ENCODE measurements around the gene NEURL1. TPM values are rescaled to one million over a fixed set of nuclear protein-coding genes. Genes with fewer than 3 reads are reported as not detected.
A peak's percentile ranks its signal among the peaks of the same experiment; 100 is the strongest.

Gene NEURL1
- total RNA-seq, 4 donors from 2014 or later: 67.6 to 147 (median 110) TPM

GRCh38 chr10:103592186-103593021 is 98.9 kb downstream of the NEURL1 start:
- TF ChIP-seq, protein P1, sequence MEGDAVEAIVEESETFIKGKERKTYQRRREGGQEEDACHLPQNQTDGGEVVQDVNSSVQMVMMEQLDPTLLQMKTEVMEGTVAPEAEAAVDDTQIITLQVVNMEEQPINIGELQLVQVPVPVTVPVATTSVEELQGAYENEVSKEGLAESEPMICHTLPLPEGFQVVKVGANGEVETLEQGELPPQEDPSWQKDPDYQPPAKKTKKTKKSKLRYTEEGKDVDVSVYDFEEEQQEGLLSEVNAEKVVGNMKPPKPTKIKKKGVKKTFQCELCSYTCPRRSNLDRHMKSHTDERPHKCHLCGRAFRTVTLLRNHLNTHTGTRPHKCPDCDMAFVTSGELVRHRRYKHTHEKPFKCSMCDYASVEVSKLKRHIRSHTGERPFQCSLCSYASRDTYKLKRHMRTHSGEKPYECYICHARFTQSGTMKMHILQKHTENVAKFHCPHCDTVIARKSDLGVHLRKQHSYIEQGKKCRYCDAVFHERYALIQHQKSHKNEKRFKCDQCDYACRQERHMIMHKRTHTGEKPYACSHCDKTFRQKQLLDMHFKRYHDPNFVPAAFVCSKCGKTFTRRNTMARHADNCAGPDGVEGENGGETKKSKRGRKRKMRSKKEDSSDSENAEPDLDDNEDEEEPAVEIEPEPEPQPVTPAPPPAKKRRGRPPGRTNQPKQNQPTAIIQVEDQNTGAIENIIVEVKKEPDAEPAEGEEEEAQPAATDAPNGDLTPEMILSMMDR (IDR thresholded peaks at IDR 0.05 in 4 of 5, conservative IDR thresholded peaks at IDR 0.05 in 1 of 5): peak; percentile 55 to 78 (median 64)
- no peak for TF ChIP-seq POLR2A (IDR thresholded peaks at IDR 0.05)
- Histone ChIP-seq H3K4me3 (no peak overlapping the region), H3K9me3 (no peaks in the 10 kb centered on the region), H3K36me3 (no peaks in the 10 kb centered on the region), H3K27me3 (no peaks in the 10 kb centered on the region), H3K4me1 (peaks cover 9 to 13% of the 10 kb centered on the region in 2 donors), H3K27ac (peak overlapping the region in 1 of 4 donors; percentile 22)
- in situ Hi-C loops (cut with MboI; ENCODE audit: low sequenced_read_pairs in 4 of 4) (loop anchor here in 2 of 4 donors (25.0 kb wide), 2 partner anchors 180 to 270 kb away; partner anchors contain the start of gene SH3PXD2A (in 1 of the 2)), intact Hi-C loops (cut with DNase I; ENCODE audit: low total_unique reads) (loop anchor here (2.0 to 5.0 kb wide), 2 partner anchors 110 to 176 kb away; no protein-coding TSS in a partner anchor)
- DNase-seq: peak in 1 of 2 donors; percentile 50
- peak; percentile 51 to 63 for ATAC-seq

DNA sequence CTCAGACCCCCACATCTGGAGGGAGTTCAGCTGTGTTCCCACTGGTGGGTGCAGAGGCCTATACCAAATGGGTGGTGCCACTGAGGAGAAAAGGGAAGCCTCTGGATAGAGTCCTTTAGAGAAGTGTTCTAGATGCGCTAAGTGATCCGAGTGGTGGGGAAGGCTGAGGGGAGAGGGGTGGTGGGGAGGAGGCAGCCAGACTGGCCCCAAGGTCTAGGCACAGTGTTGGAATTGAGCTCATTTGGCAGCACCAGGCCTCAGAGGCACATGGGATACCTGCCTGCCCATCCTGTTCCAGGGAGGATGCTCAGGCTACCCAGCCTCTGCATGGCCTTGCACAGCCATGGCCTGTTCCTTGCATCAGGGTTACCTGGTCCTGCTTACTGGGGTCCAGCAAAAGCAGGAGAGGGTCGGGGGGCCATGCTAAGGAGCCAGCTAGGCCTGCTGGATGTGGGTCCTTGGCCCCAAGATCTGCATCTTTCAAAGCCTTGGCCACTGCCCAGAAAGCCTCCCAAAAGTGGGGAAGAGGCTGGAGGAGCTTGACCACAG is 99.6 kb downstream of the NEURL1 start:
- no peaks in the 10 kb centered on the region for H3K36me3 ChIP-seq
- no peaks in the 10 kb centered on the region for H3K9me3 ChIP-seq
- H3K27me3 ChIP-seq: no peaks in the 10 kb centered on the region
- peak in 1 of 2 donors; percentile 9 for ATAC-seq
- H3K27ac ChIP-seq: no peak overlapping the region
- H3K4me3 ChIP-seq: no peak overlapping the region
- no peak for TF ChIP-seq POLR2A (IDR thresholded peaks at IDR 0.05)
- TF ChIP-seq, protein P1 (IDR thresholded peaks at IDR 0.05 in 4 of 5, conservative IDR thresholded peaks at IDR 0.05 in 1 of 5): peak in 1 of 5 experiments; percentile 19
- in situ Hi-C loops (cut with MboI; ENCODE audit: low sequenced_read_pairs in 4 of 4): loop anchor here in 2 of 4 donors (25.0 kb wide), 2 partner anchors 181 to 269 kb away; partner anchors contain the start of gene SH3PXD2A (in 1 of the 2)
- intact Hi-C loops (cut with DNase I; ENCODE audit: low total_unique reads): loop anchor here (2.0 to 5.0 kb wide), 2 partner anchors 111 to 176 kb away; no protein-coding TSS in a partner anchor
- DNase-seq: no peak
- peaks cover 11 to 13% of the 10 kb centered on the region in 2 donors for H3K4me1 ChIP-seq

GRCh38 chr10:103595933-103596726 is 102.6 kb downstream of the NEURL1 start:
- Histone ChIP-seq H3K4me3 (no peak overlapping the region), H3K27me3 (no peaks in the 10 kb centered on the region), H3K36me3 (no peaks in the 10 kb centered on the region), H3K27ac (no peak overlapping the region), H3K4me1 (peaks cover 11 to 20% of the 10 kb centered on the region in 2 donors), H3K9me3 (no peaks in the 10 kb centered on the region)
- in situ Hi-C loops (cut with MboI; ENCODE audit: low sequenced_read_pairs in 4 of 4): loop anchor here in 2 of 4 donors (25.0 kb wide), 2 partner anchors 184 to 266 kb away; partner anchors contain the start of gene SH3PXD2A (in 1 of the 2)
- no peak for TF ChIP-seq POLR2A (IDR thresholded peaks at IDR 0.05)
- TF ChIP-seq, protein P1 (IDR thresholded peaks at IDR 0.05 in 4 of 5, conservative IDR thresholded peaks at IDR 0.05 in 1 of 5): no peak
- intact Hi-C loops (cut with DNase I; ENCODE audit: low total_unique reads): loop anchor here (5.0 kb wide), 1 partner anchor 261 kb away; the partner anchor contains the start of gene SH3PXD2A
- DNase-seq: no peak
- no peak for ATAC-seq

GRCh38 chr10:103597003-103597402 is 103.5 kb downstream of the NEURL1 start:
- Histone ChIP-seq H3K4me1 (peaks cover 11 to 20% of the 10 kb centered on the region in 2 donors), H3K36me3 (no peaks in the 10 kb centered on the region), H3K4me3 (no peak overlapping the region), H3K27me3 (no peaks in the 10 kb centered on the region), H3K9me3 (no peaks in the 10 kb centered on the region), H3K27ac (peak overlapping the region in 2 of 4 donors; percentile 37 to 44)
- DNase-seq: no peak
- ATAC-seq: no peak
- in situ Hi-C loops (cut with MboI; ENCODE audit: low sequenced_read_pairs in 4 of 4) (loop anchor here in 2 of 4 donors (25.0 kb wide), 2 partner anchors 185 to 265 kb away; partner anchors contain the start of gene SH3PXD2A (in 1 of the 2)), intact Hi-C loops (cut with DNase I; ENCODE audit: low total_unique reads) (loop anchor here (5.0 kb wide), 1 partner anchor 260 kb away; the partner anchor contains the start of gene SH3PXD2A)
- no peak for TF ChIP-seq POLR2A (IDR thresholded peaks at IDR 0.05)
- TF ChIP-seq, protein P1 (IDR thresholded peaks at IDR 0.05 in 4 of 5, conservative IDR thresholded peaks at IDR 0.05 in 1 of 5): no peak
